ENCODE results near the gene WNT2B.

Gene WNT2B

GRCh38 chr1:112516141-112516540, 7.4 kb downstream of the WNT2B start:
- no peak overlapping the region for H3K9ac ChIP-seq (ENCODE audit: low read depth, low read length)
- H3K36me3 ChIP-seq (ENCODE audit: control insufficient read depth, insufficient read depth, low read length) = no peaks in the 10 kb centered on the region
- H3K27me3 ChIP-seq (ENCODE audit: control insufficient read depth, insufficient read depth, low read length) = peaks cover 24% of the 10 kb centered on the region
- H3K9me3 ChIP-seq (ENCODE audit: control insufficient read depth, insufficient read depth, low read length) = no peaks in the 10 kb centered on the region
- H3K4me1 ChIP-seq (ENCODE audit: control insufficient read depth, insufficient read depth, low read length) = no peaks in the 10 kb centered on the region
- no peak overlapping the region for H3K4me3 ChIP-seq (ENCODE audit: low read depth, low read length)

GRCh38 chr1:112517231-112517630, 8.5 kb downstream of the WNT2B start:
- Histone ChIP-seq H3K27me3 (ENCODE audit: control insufficient read depth, insufficient read depth, low read length) (peaks cover 13% of the 10 kb centered on the region), H3K4me3 (ENCODE audit: low read depth, low read length) (no peak overlapping the region), H3K9me3 (ENCODE audit: control insufficient read depth, insufficient read depth, low read length) (no peaks in the 10 kb centered on the region), H3K36me3 (ENCODE audit: control insufficient read depth, insufficient read depth, low read length) (no peaks in the 10 kb centered on the region), H3K9ac (ENCODE audit: low read depth, low read length) (no peak overlapping the region), H3K4me1 (ENCODE audit: control insufficient read depth, insufficient read depth, low read length) (no peaks in the 10 kb centered on the region)

- H3K4me3 ChIP-seq (ENCODE audit: low read depth, low read length) = no peak overlapping the region
- peaks cover 9% of the 10 kb centered on the region for H3K27me3 ChIP-seq (ENCODE audit: control insufficient read depth, insufficient read depth, low read length)
- no peaks in the 10 kb centered on the region for H3K4me1 ChIP-seq (ENCODE audit: control insufficient read depth, insufficient read depth, low read length)
- H3K9ac ChIP-seq (ENCODE audit: low read depth, low read length) = no peak overlapping the region
- H3K9me3 ChIP-seq (ENCODE audit: control insufficient read depth, insufficient read depth, low read length) = no peaks in the 10 kb centered on the region
- no peaks in the 10 kb centered on the region for H3K36me3 ChIP-seq (ENCODE audit: control insufficient read depth, insufficient read depth, low read length)
Observed at GRCh38 chr1:112517646-112518045, 8.9 kb downstream of the WNT2B start.

DNA sequence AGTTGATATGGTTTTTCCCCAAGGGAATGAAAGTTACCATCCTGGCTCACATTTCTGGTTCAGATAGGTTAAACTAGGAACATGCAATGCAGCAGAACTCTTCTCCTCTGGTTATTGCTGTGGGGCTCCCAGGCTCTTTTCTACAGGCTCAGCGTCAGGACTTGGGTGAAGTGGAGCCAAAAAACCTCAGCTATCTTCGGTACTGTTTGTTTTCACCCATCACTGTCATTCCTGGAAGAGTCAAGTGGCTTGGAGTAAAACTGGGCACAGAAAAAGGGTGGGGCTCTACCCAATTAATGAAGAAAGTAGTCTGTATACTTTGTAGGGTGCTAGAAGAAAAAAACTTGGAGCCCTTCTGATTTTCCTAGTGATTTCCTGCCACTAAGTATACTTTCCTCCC, 9.4 kb downstream of the WNT2B start:
- Histone ChIP-seq H3K9ac (ENCODE audit: low read depth, low read length) (no peak overlapping the region), H3K9me3 (ENCODE audit: control insufficient read depth, insufficient read depth, low read length) (no peaks in the 10 kb centered on the region), H3K4me1 (ENCODE audit: control insufficient read depth, insufficient read depth, low read length) (no peaks in the 10 kb centered on the region), H3K36me3 (ENCODE audit: control insufficient read depth, insufficient read depth, low read length) (no peaks in the 10 kb centered on the region), H3K4me3 (ENCODE audit: low read depth, low read length) (no peak overlapping the region), H3K27me3 (ENCODE audit: control insufficient read depth, insufficient read depth, low read length) (peaks cover 3% of the 10 kb centered on the region)

DNA sequence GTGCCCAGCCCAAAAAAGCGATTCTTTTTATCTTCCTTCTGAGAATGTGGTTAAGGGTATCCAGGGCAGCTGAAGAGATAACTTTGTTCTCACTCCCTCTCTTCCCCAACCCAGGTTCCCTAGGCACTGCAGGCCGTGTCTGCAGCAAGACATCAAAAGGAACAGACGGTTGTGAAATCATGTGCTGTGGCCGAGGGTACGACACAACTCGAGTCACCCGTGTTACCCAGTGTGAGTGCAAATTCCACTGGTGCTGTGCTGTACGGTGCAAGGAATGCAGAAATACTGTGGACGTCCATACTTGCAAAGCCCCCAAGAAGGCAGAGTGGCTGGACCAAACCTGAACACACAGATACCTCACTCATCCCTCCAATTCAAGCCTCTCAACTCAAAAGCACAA, 11.4 kb downstream of the WNT2B start:
- Histone ChIP-seq H3K9ac (ENCODE audit: low read depth, low read length) (no peak overlapping the region), H3K27me3 (ENCODE audit: control insufficient read depth, insufficient read depth, low read length) (no peaks in the 10 kb centered on the region), H3K36me3 (ENCODE audit: control insufficient read depth, insufficient read depth, low read length) (no peaks in the 10 kb centered on the region), H3K9me3 (ENCODE audit: control insufficient read depth, insufficient read depth, low read length) (no peaks in the 10 kb centered on the region), H3K4me3 (ENCODE audit: low read depth, low read length) (no peak overlapping the region), H3K4me1 (ENCODE audit: control insufficient read depth, insufficient read depth, low read length) (peaks cover 8% of the 10 kb centered on the region)

- Histone ChIP-seq H3K36me3 (ENCODE audit: control insufficient read depth, insufficient read depth, low read length) (no peaks in the 10 kb centered on the region), H3K4me3 (ENCODE audit: low read depth, low read length) (no peak overlapping the region), H3K9ac (ENCODE audit: low read depth, low read length) (no peak overlapping the region), H3K9me3 (ENCODE audit: control insufficient read depth, insufficient read depth, low read length) (no peaks in the 10 kb centered on the region), H3K27me3 (ENCODE audit: control insufficient read depth, insufficient read depth, low read length) (no peaks in the 10 kb centered on the region), H3K4me1 (ENCODE audit: control insufficient read depth, insufficient read depth, low read length) (peaks cover 8% of the 10 kb centered on the region)
Observed at GRCh38 chr1:112522621-112523020, 13.9 kb downstream of the WNT2B start.

- H3K27me3 ChIP-seq (ENCODE audit: control insufficient read depth, insufficient read depth, low read length) = no peaks in the 10 kb centered on the region
- H3K4me3 ChIP-seq (ENCODE audit: low read depth, low read length) = no peak overlapping the region
- no peaks in the 10 kb centered on the region for H3K36me3 ChIP-seq (ENCODE audit: control insufficient read depth, insufficient read depth, low read length)
- H3K9me3 ChIP-seq (ENCODE audit: control insufficient read depth, insufficient read depth, low read length) = no peaks in the 10 kb centered on the region
- no peak overlapping the region for H3K9ac ChIP-seq (ENCODE audit: low read depth, low read length)
- peaks cover 8% of the 10 kb centered on the region for H3K4me1 ChIP-seq (ENCODE audit: control insufficient read depth, insufficient read depth, low read length)
Observed at GRCh38 chr1:112524251-112524650, 15.5 kb downstream of the WNT2B start.

DNA sequence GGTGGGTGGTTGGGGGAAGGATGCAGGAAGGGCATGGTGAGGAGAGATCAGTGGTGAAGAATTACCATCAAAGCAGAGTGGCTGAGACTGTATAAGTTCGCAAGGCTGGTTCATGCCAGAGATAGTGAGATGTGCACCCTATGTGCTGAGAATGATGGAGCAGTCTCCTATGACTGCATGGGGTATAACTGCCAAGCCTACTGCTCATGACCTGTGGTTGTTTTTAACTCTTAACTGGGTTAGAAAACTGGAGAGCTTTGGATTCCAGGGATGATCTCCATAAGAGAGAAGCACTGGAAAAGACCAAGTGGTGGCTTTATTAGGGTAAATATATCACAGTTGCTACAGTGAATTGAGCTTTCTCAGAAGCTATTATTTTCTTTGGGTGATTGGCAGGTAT, 16.2 kb downstream of the WNT2B start:
- Histone ChIP-seq H3K27me3 (ENCODE audit: control insufficient read depth, insufficient read depth, low read length) (no peaks in the 10 kb centered on the region), H3K9ac (ENCODE audit: low read depth, low read length) (no peak overlapping the region), H3K36me3 (ENCODE audit: control insufficient read depth, insufficient read depth, low read length) (no peaks in the 10 kb centered on the region), H3K4me1 (ENCODE audit: control insufficient read depth, insufficient read depth, low read length) (peaks cover 8% of the 10 kb centered on the region), H3K9me3 (ENCODE audit: control insufficient read depth, insufficient read depth, low read length) (no peaks in the 10 kb centered on the region), H3K4me3 (ENCODE audit: low read depth, low read length) (no peak overlapping the region)

DNA sequence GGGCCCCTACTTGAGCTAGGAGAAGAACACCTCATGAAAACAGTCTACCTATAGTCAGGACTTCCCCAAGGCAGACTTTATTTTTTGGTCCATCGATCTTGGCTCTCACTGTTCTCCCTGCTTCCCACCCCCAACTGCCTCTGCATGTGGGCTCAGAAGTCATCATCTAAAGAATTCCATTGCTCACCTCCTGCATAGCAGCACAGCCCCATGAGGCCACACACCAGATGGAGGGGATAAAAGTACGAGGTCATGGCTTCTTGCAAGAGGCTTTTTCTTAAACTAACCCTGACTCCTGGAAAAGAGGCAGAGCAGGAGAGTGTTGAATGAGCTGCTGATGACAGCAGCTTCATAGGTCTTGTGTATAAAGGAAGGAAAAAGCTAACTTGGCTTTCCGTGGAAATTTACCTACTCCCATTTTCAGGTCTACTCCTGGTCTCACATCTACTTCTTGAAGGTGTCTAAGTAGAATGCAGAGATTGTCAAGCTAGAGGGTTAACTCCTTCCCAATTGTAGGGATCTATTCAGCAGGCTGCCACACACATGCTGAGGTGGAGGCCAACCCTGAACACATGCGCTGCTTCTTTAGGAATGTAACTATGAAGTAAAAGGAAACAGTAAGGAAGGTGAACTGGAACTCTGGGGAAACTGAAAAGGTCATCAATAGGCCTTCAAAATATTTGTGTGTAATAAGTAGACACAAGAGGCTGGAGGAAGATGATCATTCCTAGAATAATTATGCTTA, 18.7 kb downstream of the WNT2B start:
- H3K27me3 ChIP-seq (ENCODE audit: control insufficient read depth, insufficient read depth, low read length) = no peaks in the 10 kb centered on the region
- no peak overlapping the region for H3K9ac ChIP-seq (ENCODE audit: low read depth, low read length)
- no peak overlapping the region for H3K4me3 ChIP-seq (ENCODE audit: low read depth, low read length)
- no peaks in the 10 kb centered on the region for H3K36me3 ChIP-seq (ENCODE audit: control insufficient read depth, insufficient read depth, low read length)
- H3K9me3 ChIP-seq (ENCODE audit: control insufficient read depth, insufficient read depth, low read length) = no peaks in the 10 kb centered on the region
- peaks cover 8% of the 10 kb centered on the region for H3K4me1 ChIP-seq (ENCODE audit: control insufficient read depth, insufficient read depth, low read length)

GRCh38 chr1:112528076-112528475, 19.3 kb downstream of the WNT2B start:
- H3K4me3 ChIP-seq (ENCODE audit: low read depth, low read length) = no peak overlapping the region
- H3K27me3 ChIP-seq (ENCODE audit: control insufficient read depth, insufficient read depth, low read length) = no peaks in the 10 kb centered on the region
- no peak overlapping the region for H3K9ac ChIP-seq (ENCODE audit: low read depth, low read length)
- H3K36me3 ChIP-seq (ENCODE audit: control insufficient read depth, insufficient read depth, low read length) = no peaks in the 10 kb centered on the region
- H3K9me3 ChIP-seq (ENCODE audit: control insufficient read depth, insufficient read depth, low read length) = no peaks in the 10 kb centered on the region
- peaks cover 8% of the 10 kb centered on the region for H3K4me1 ChIP-seq (ENCODE audit: control insufficient read depth, insufficient read depth, low read length)

GRCh38 chr1:112529301-112529700, 20.5 kb downstream of the WNT2B start:
- H3K36me3 ChIP-seq (ENCODE audit: control insufficient read depth, insufficient read depth, low read length) = no peaks in the 10 kb centered on the region

DNA sequence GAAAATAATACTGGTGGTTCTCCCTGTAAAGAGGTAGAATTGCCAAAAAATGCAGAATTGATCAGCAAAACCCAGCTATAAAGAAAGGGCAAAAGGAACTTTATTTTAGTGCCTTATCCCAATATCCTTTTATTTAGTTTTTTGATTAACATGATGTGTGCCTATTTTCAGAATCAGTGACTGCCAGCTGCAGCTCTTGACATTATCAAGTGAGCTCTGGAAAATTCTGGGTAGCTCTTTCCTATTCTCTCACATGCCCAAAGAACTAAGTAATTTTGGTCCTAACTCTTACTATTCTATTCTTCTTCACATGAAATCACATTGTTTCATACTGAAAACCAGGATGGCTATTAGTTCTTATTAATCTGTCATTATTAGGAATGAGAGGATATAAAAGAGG, 22.1 kb downstream of the WNT2B start:
- Histone ChIP-seq H3K9me3 (ENCODE audit: control insufficient read depth, insufficient read depth, low read length) (no peaks in the 10 kb centered on the region), H3K4me3 (ENCODE audit: low read depth, low read length) (no peak overlapping the region), H3K9ac (ENCODE audit: low read depth, low read length) (no peak overlapping the region), H3K4me1 (ENCODE audit: control insufficient read depth, insufficient read depth, low read length) (no peaks in the 10 kb centered on the region), H3K27me3 (ENCODE audit: control insufficient read depth, insufficient read depth, low read length) (no peaks in the 10 kb centered on the region), H3K36me3 (ENCODE audit: control insufficient read depth, insufficient read depth, low read length) (no peaks in the 10 kb centered on the region)

More at GRCh38 chr1:112529301-112529700, 20.5 kb downstream of the WNT2B start:
- Histone ChIP-seq H3K9me3 (ENCODE audit: control insufficient read depth, insufficient read depth, low read length) (no peaks in the 10 kb centered on the region), H3K4me3 (ENCODE audit: low read depth, low read length) (no peak overlapping the region), H3K27me3 (ENCODE audit: control insufficient read depth, insufficient read depth, low read length) (no peaks in the 10 kb centered on the region), H3K4me1 (ENCODE audit: control insufficient read depth, insufficient read depth, low read length) (peaks cover 6% of the 10 kb centered on the region), H3K9ac (ENCODE audit: low read depth, low read length) (no peak overlapping the region)

Data from iPS-15b (cell line).